Mucosa of rectum (tissue), 2 donors: ENCODE results near the gene ASMTL.
"Not testable (repeated sequence)": the region's sequence is repeated elsewhere in the genome, so short reads cannot be mapped to it uniquely, and the experiment has no call there.

Experiments
- H3K27ac ChIP-seq, 2 donors: one replicate each; pipeline ENCODE4 v1.7.0; 2013; ENCODE audit warnings: inconsistent platforms in 2 of 2, low read depth in 2 of 2, low read length in 2 of 2
- H3K27me3 ChIP-seq, 2 donors: one replicate each; pipeline ENCODE4 v1.7.0; 2013; ENCODE audit warnings: low read length in 2 of 2; ENCODE audit not compliant: control insufficient read depth in 2 of 2, insufficient read depth in 2 of 2
- H3K36me3 ChIP-seq, 2 donors: one replicate each; pipeline ENCODE4 v1.7.0; 2013; ENCODE audit warnings: low read length in 2 of 2; ENCODE audit not compliant: control insufficient read depth in 2 of 2, insufficient read depth in 2 of 2
- H3K4me1 ChIP-seq, 2 donors: one replicate each; pipeline ENCODE4 v1.7.0; 2013; ENCODE audit warnings: low read length in 2 of 2, mild to moderate bottlenecking in 1 of 2; ENCODE audit not compliant: control insufficient read depth in 2 of 2, insufficient read depth in 2 of 2
- H3K4me3 ChIP-seq, 2 donors: one replicate each; pipeline ENCODE4 v1.7.0; 2013; ENCODE audit warnings: low read length in 2 of 2
- H3K9ac ChIP-seq, 2 donors: one replicate each; pipeline ENCODE4 v1.7.0; 2013; ENCODE audit warnings: low read length in 2 of 2, low read depth in 1 of 2, mild to moderate bottlenecking in 1 of 2
- H3K9me3 ChIP-seq, 2 donors: one replicate each; pipeline ENCODE4 v1.7.0; 2013; ENCODE audit warnings: low read length in 2 of 2; ENCODE audit not compliant: control insufficient read depth in 2 of 2
- donor health status: healthy.
- donor health status: Normal muscosa, but diverticular disease.

Gene ASMTL

DNA sequence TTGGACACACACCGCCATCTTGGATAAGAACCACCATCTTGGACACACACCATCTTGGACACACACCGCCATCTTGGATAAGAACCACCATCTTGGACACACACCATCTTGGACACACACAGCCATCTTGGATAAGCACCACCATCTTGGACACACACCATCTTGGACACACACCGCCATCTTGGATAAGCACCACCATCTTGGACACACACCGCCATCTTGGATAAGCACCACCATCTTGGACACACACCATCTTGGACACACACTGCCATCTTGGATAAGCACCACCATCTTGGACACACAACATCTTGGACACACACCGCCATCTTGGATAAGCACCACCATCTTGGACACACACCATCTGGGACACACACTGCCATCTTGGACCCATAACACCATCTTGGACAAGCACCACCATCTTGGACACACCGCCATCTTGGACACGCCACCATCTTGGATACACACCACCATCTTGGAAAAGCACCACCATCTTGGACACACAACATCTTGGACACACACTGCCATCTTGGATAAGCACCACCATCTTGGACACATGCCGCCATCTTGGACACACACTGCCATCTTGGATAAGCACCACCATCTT, 4.6 kb downstream of the ASMTL start:
- H3K9ac ChIP-seq = not testable (repeated sequence)

DNA sequence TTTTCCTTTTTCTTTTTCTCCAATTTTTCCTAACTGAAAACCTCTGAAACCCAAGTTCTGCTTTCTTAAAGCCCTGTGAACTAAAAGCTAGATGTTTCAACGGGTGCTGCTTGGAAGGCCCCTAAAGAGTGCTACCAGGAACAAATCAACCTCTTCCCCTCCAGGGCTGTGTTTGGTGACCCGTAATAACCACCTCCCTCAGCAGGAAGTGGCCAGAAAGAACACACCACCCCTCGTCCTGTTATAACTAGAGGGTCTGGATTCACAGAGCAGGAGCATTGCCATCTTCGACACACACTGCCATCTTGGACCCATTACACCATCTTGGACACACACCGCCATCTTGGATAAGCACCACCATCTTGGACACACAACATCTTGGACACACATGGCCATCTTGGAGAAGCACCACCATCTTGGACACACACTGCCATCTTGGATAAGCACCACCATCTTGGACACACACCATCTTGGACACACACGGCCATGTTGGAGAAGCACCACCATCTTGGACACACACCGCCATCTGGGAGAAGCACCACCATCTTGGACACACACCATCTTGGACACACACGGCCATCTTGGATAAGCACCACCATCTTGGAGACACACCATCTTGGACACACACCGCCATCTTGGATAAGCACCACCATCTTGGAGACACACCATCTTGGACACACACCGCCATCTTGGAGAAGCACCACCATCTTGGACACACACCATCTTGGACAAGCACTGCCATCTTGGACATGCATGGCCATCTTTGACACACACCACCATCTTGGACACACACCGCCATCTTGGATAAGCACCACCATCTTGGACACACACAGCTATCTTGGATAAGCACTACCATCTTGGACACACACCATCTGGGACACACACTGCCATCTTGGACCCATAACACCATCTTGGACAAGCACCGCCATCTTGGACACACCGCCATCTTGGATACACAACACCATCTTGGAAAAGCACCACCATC, 5.4 kb downstream of the ASMTL start:
- not testable (repeated sequence) for H3K9me3 ChIP-seq, H3K36me3 ChIP-seq, H3K27me3 ChIP-seq, H3K9ac ChIP-seq, H3K4me3 ChIP-seq, H3K27ac ChIP-seq, H3K4me1 ChIP-seq

More for the DNA sequence above, 4.6 kb downstream of the ASMTL start:
- H3K27ac ChIP-seq, H3K4me3 ChIP-seq, H3K36me3 ChIP-seq, H3K9me3 ChIP-seq, H3K27me3 ChIP-seq, H3K4me1 ChIP-seq: not testable (repeated sequence)

DNA sequence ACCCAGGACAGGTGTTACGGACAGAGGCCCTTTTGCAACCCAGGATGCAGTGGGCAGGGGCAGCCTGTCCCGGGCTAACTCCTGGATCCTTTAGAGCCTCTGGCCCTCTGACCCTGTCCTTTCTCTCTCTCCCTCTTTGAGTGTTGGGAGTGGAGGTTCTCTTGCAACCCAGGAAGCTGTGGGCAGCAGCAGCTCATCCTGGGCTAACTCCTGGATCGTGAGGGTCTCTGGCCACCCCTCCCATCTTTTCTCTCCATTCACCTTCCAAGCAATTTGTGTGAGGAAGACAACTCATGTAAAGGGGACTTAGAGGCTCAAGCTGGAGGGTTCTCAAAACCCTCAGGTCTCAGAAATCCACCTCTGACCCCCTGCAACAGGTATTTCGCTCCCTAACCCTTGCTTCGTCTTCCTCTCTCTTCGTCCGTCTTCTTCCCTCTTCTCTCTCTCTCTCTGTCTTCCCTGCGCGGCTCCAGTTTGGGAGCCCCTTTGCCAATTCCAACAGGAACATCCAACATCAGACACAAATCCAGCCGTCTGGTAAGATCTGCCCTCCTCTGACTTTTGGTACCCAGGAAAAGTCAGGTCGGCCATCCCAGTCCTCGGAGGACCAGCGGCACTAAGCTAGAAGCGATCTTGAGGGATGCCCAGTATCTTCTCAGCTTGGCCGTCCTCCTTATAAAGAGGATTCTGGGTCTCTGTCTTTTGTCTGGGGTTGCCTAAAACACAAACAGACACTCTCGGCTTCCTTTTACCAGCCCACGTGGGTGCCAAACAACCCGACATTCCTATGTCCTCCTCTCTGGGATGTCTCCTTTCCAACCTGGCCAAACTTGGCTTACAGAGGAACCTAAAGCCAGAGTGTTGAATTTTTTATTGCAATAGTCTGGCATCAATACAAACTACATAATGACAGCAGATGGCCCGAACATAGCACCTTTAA, 7.9 kb downstream of the ASMTL start:
- H3K27me3 ChIP-seq = no peaks in the 10 kb centered on the region
- H3K27ac ChIP-seq = no peak overlapping the region
- H3K4me3 ChIP-seq = no peak overlapping the region
- H3K9ac ChIP-seq = no peak overlapping the region
- peaks cover 0 to 6% of the 10 kb centered on the region in 2 donors for H3K36me3 ChIP-seq
- H3K4me1 ChIP-seq = no peaks in the 10 kb centered on the region
- H3K9me3 ChIP-seq = peaks cover 0 to 2% of the 10 kb centered on the region in 2 donors

DNA sequence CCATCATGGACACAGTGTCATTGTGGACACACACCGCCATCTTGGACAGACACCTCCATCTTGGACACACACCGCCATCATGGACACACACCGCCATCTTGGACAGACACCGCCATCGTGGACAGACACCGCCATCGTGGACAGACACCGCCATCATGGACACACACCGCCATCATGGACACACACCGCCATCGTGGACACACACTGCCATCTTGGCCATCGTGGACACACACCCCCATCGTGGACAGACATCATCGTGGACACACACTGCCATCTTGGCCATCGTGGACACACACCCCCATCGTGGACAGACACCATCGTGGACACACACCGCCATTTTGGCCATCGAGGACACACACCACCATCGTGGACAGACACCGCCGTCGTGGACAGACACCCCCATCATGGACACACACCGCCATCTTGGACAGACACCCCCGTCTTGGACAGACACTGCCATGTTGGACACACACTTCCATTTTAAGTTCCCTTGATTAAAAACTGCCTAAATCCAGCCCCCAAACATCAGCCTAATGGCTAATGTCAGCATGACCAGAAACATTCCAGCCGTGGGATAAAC, 9.1 kb downstream of the ASMTL start:
- no peak overlapping the region for H3K9ac ChIP-seq
- no peak overlapping the region for H3K27ac ChIP-seq
- no peaks in the 10 kb centered on the region for H3K4me1 ChIP-seq
- no peaks in the 10 kb centered on the region for H3K27me3 ChIP-seq
- H3K9me3 ChIP-seq = peaks cover 0 to 2% of the 10 kb centered on the region in 2 donors
- no peak overlapping the region for H3K4me3 ChIP-seq
- H3K36me3 ChIP-seq = peaks cover 1 to 11% of the 10 kb centered on the region in 2 donors

DNA sequence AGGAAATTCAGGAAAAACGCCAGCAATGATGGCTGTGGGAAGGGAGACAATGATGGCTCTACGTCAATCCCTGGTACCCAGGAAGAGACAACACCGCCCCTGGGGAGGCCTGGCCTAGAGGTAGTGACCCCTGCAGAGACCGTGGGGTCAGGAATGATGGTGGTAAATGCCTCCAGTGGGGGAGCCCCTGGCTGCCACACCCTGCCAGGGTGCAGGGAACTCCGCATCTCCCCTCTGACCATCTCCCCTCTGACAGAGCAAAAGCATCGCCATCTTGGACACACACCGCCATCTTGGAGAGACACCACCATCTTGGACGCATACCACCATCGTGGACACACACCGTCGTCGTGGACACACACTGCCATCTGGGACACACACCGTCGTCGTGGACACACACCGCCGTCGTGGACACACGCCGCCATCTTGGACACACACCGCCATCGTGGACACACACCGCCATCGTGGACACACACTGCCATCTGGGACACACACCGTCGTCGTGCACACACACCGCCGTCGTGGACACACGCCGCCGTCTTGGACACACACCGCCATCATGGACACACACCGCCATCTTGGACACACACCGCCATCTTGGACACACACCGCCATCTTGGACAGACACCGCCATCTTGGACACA, 9.9 kb downstream of the ASMTL start:
- no peaks in the 10 kb centered on the region for H3K27me3 ChIP-seq
- no peak overlapping the region for H3K9ac ChIP-seq
- no peak overlapping the region for H3K4me3 ChIP-seq
- peaks cover 6 to 14% of the 10 kb centered on the region in 2 donors for H3K36me3 ChIP-seq
- no peak overlapping the region for H3K27ac ChIP-seq
- H3K9me3 ChIP-seq = peaks cover 0 to 2% of the 10 kb centered on the region in 2 donors
- no peaks in the 10 kb centered on the region for H3K4me1 ChIP-seq

DNA sequence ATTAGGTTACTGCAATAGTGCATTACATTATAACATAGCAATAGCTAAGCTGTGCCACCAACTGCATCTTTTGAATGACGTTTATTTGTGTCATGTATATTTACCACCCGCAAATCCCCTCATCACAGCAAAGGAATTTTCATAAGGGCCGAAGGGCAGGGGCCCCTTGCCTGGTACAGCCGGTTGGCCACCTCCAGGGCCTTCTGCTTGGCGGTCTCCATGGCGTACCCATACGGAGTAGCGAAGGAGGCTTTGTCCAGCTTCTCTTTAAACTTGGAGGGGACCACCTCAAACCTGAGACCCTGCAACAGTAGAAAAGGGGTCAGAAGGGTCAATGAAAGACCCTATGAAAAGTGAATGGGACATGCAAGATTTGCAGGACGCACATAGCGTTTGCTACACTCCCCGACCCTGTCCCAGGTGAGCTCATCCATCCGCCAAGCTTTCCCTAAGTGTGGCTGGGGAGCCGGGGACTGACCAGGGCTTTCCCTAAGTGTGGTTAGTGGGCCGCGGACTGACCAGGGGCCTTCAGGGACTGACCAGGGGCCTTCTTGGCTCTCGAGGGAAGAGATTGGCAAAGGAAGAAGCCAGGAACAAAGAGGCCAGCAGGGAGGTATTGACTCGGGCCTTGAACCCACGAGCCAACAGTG, 10.6 kb downstream of the ASMTL start:
- H3K9me3 ChIP-seq = peaks cover 0 to 2% of the 10 kb centered on the region in 2 donors
- no peaks in the 10 kb centered on the region for H3K27me3 ChIP-seq
- peaks cover 6 to 14% of the 10 kb centered on the region in 2 donors for H3K36me3 ChIP-seq
- no peaks in the 10 kb centered on the region for H3K4me1 ChIP-seq
- no peak overlapping the region for H3K4me3 ChIP-seq
- no peak overlapping the region for H3K27ac ChIP-seq
- no peak overlapping the region for H3K9ac ChIP-seq

DNA sequence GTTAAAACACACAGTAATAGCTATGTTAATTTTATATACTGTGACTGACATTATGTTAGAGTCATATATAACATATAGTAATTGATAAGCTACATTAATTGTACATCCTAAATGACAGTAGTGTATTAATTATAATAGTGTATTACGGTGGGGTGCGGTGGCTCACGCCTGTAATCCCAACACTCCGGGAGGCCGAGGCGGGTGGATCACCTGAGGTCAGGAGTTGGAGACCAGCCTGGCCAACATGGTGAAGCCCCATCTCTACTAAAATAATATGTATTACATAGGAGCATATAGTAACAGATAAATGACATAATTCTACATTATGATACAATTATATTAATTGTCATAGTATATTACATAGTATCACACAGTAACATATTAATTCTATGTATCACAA, 12.2 kb downstream of the ASMTL start:
- H3K27ac ChIP-seq = no peak overlapping the region
- no peak overlapping the region for H3K4me3 ChIP-seq
- no peaks in the 10 kb centered on the region for H3K4me1 ChIP-seq
- H3K9ac ChIP-seq = no peak overlapping the region
- peaks cover 0 to 2% of the 10 kb centered on the region in 2 donors for H3K9me3 ChIP-seq
- H3K27me3 ChIP-seq = no peaks in the 10 kb centered on the region
- peaks cover 10 to 24% of the 10 kb centered on the region in 2 donors for H3K36me3 ChIP-seq

DNA sequence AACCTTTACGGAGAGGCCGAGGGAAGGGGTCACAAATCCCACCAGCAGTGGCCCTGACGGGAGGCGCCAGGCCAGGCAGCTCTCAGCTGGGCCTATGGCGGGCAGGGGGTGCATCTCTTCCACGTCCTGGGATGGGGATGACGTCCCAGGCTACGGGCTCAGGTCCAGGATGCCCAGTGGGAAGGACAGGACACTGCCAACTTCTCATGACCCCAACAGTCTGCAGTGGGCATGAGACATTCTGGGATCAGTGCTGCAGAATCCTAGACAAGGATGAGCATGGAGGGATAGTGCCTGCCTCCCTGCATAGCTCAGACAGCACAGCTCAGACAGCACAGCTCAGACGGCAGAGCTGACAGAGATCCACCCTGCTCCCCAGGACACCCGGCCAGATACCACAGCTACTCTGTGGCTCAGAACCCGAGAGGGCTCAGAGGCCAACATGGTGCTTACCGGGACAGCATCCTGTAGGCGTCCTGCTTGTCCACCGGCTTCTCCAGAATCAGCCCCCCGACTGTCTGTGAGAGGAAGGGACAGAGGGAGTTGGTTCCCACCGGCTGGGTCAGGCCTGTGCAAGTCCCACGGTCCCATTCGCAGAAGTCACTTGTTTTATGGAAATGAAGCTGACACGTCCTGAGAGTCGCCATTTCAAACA, 17.3 kb downstream of the ASMTL start:
- Histone ChIP-seq H3K36me3 (peaks cover 15 to 27% of the 10 kb centered on the region in 2 donors), H3K4me1 (no peaks in the 10 kb centered on the region), H3K27me3 (no peaks in the 10 kb centered on the region), H3K9me3 (no peaks in the 10 kb centered on the region), H3K4me3 (no peak overlapping the region), H3K9ac (no peak overlapping the region), H3K27ac (no peak overlapping the region)

DNA sequence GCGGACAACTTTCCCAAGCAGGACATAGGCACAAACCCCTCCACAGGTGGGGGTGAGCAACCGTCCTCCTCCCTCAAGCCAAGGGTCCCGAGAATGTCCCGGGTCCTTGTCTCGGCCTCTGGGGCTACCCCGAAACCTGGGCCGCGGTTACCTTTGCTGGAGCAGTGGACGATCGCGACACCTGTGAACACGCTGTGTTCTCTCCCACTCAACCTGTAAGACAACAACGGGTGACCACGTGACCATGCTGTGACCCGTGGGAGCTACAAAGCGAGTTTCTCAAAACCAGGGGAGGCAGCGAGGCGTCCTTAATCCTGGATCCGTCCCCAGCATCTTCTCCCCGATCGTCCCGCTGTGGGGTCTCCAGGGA, 17.9 kb downstream of the ASMTL start:
- H3K27me3 ChIP-seq = no peaks in the 10 kb centered on the region
- H3K27ac ChIP-seq = no peak overlapping the region
- H3K9me3 ChIP-seq = no peaks in the 10 kb centered on the region
- H3K36me3 ChIP-seq = peaks cover 15 to 27% of the 10 kb centered on the region in 2 donors
- H3K9ac ChIP-seq = no peak overlapping the region
- no peak overlapping the region for H3K4me3 ChIP-seq
- no peaks in the 10 kb centered on the region for H3K4me1 ChIP-seq
